K562 (cell line): ENCODE data around the gene ZNF669. TPM values are rescaled to one million over a fixed set of nuclear protein-coding genes. Genes with fewer than 3 reads are reported as not detected.

ENCODE experiments used
- ARID1B ChIP-seq: fragments of 450-650 bp; IDR thresholded peaks from 2 replicates; pipeline ENCODE4 v1.6.1; 2016; ENCODE audit warnings: antibody characterized with exemption, mild to moderate bottlenecking, inconsistent platforms
- CBX1 ChIP-seq: sonication (generic); IDR thresholded peaks from 2 replicates; pipeline ENCODE4 v1.6.1; 2016; ENCODE audit warnings: antibody characterized with exemption, low read depth, mild to moderate bottlenecking
- EP400 ChIP-seq: fragments of 450-650 bp; IDR thresholded peaks from 2 replicates; pipeline ENCODE4 v1.6.1; 2017; ENCODE audit warnings: antibody characterized with exemption, mild to moderate bottlenecking, moderate library complexity
- EWSR1 ChIP-seq: fragments of 450-650 bp; IDR thresholded peaks from 2 replicates; pipeline ENCODE4 v1.6.1; 2018; ENCODE audit warnings: borderline replicate concordance, mild to moderate bottlenecking, low read depth, moderate library complexity; ENCODE audit not compliant: partially characterized antibody
- HBP1 ChIP-seq: fragments of 450-650 bp; formaldehyde crosslinking; IDR thresholded peaks from 2 replicates; pipeline ENCODE4 v1.4.0; 2022; ENCODE audit warnings: missing genetic modification characterization
- HDAC2 ChIP-seq: fragments of 450-650 bp; IDR thresholded peaks from 2 replicates; pipeline ENCODE4 v1.6.1; 2016; ENCODE audit warnings: mild to moderate bottlenecking
- HINFP ChIP-seq: fragments of 450-650 bp; conservative IDR thresholded peaks from 2 replicates; pipeline ENCODE4 v1.6.1; 2016; ENCODE audit warnings: missing genetic modification characterization, low read depth, mild to moderate bottlenecking, control low read depth, missing compliant biosample characterization
- HNRNPH1 ChIP-seq: fragments of 200-400 bp; formaldehyde crosslinking; optimal IDR thresholded peaks from 2 replicates; pipeline ENCODE3; 2017; ENCODE audit warnings: low read depth, mild to moderate bottlenecking, low read length, moderate library complexity
- KDM5B ChIP-seq: fragments of 200-600 bp; sonication (generic); IDR thresholded peaks from 2 replicates; pipeline ENCODE4 v1.6.1; 2012; ENCODE audit warnings: low read depth, mild to moderate bottlenecking, moderate library complexity, low read length, control low read depth, inconsistent platforms; ENCODE audit not compliant: insufficient replicate concordance
- MBD2 ChIP-seq: sonication (generic); IDR thresholded peaks from 2 replicates; pipeline ENCODE4 v1.6.1; 2016; ENCODE audit warnings: low read depth, borderline replicate concordance
- MLX ChIP-seq, 2 experiments: fragments of 450-650 bp in 1 of 2; sonication (generic) in 1 of 2; formaldehyde crosslinking; conservative IDR thresholded peaks; 2 replicates each; pipeline versions ENCODE4 v1.4.0 to v1.8.1; 2020 to 2022; ENCODE audit warnings: mild to moderate bottlenecking in 1 of 2, missing genetic modification reagents in 1 of 2
- PKNOX1 ChIP-seq: fragments of 450-650 bp; IDR thresholded peaks from 2 replicates; pipeline ENCODE4 v1.6.1; 2016
- RFX7 ChIP-seq: fragments of 250-450 bp; sonication (Bioruptor Pico); IDR thresholded peaks from 2 replicates; pipeline ENCODE4 v1.5.1; 2021; ENCODE audit warnings: mild to moderate bottlenecking
- RNF2 ChIP-seq: sonication (generic); IDR thresholded peaks from 2 replicates; pipeline ENCODE4 v1.6.1; 2016
- TEAD2 ChIP-seq: fragments of 450-650 bp; IDR thresholded peaks from 2 replicates; pipeline ENCODE4 v1.6.1; 2016; ENCODE audit warnings: missing genetic modification characterization, control low read depth, missing compliant biosample characterization
- VEZF1 ChIP-seq: fragments of 200-800 bp; sonication (Bioruptor generic); IDR thresholded peaks from 2 replicates; pipeline ENCODE4 v1.6.1; 2017; ENCODE audit warnings: missing genetic modification characterization, missing compliant biosample characterization
- WHSC1 ChIP-seq: IDR thresholded peaks from one replicate; pipeline ENCODE4 v1.6.1; 2012; ENCODE audit warnings: low read length, control low read depth, inconsistent platforms
- ZNF398 ChIP-seq: fragments of 250-450 bp; sonication (Bioruptor Pico); IDR thresholded peaks from 2 replicates; pipeline ENCODE4 v1.8.0; 2021; ENCODE audit warnings: moderate library complexity, mild to moderate bottlenecking, inconsistent platforms
- ZNF445 ChIP-seq: fragments of 250-450 bp; sonication (Bioruptor Pico); IDR thresholded peaks from 2 replicates; pipeline ENCODE4 v1.4.0; 2020; ENCODE audit warnings: low read depth, mild to moderate bottlenecking, moderate library complexity
- polyA plus RNA-seq, 8 experiments: library from polyadenylated mRNA; depleted of rRNA in 4 of 8; stranded (reverse) in 5 of 8; unstranded in 3 of 8; fragments of >200 nt; fragmentation: Nextera tagmentation in 2 of 8; fragmentation: Illumina TruSeq in 1 of 8; extraction: Ambion mirVana in 2 of 8; extraction: Trizol in 1 of 8; gene quantifications; 2 replicates each; pipeline versions ENCODE4 v1.2.1 to v1.2.3, GENCODE V29; 2011 to 2014; ENCODE audit warnings: inconsistent platforms in 1 of 8, missing spikeins in 1 of 8
- total RNA-seq, 7 experiments: library from RNA; depleted of rRNA in 6 of 7; stranded (reverse); fragments of >200 nt in 6 of 7; fragmentation: Illumina TruSeq in 2 of 7; extraction: Trizol in 2 of 7; gene quantifications; 2 replicates each; pipeline versions ENCODE4 v1.2.1 to v1.2.3, GENCODE V29; 2011 to 2021; ENCODE audit warnings: low replicate concordance in 1 of 7

Gene ZNF669
- total and polyA plus RNA-seq, 9 of the 15 experiments (the other 6 are each of a cell fraction or from before 2014, with no cell fraction given) = 5.3 to 18.3 (median 10.2) TPM

- no peak for TF ChIP-seq ZNF398 (CRISPR knock-in tag)
- TF ChIP-seq HNRNPH1 = no peak
- TF ChIP-seq MLX (CRISPR knock-in tag; conservative IDR thresholded peaks at IDR 0.05) = no peak
- TF ChIP-seq RNF2 = no peak
- peak; percentile 46; the same call in 1 of the 2 replicates for TF ChIP-seq CBX1
- peak; percentile 99 for TF ChIP-seq PKNOX1
- TF ChIP-seq MBD2 = peak; percentile 78; the same call in 1 of the 2 replicates
- TF ChIP-seq VEZF1 (CRISPR knock-in tag) = peak; percentile 48
- TF ChIP-seq RFX7 (CRISPR knock-in tag) = no peak
- no peak for TF ChIP-seq ZNF445 (CRISPR knock-in tag)
- peak; percentile 52 for TF ChIP-seq ARID1B
- no peak for TF ChIP-seq EWSR1
- TF ChIP-seq HBP1 = no peak
- TF ChIP-seq EP400 = peak; percentile 80
- TF ChIP-seq TEAD2 = no peak
- no peak for TF ChIP-seq HINFP (tag)
- TF ChIP-seq KDM5B = peak; percentile 93
- TF ChIP-seq HDAC2 = no peak
- no peak for TF ChIP-seq WHSC1
Measured at GRCh38 chr1:247103859-247104591, at the start of gene ZNF669 (continued).
